GM12878 (cell line): ENCODE measurements around the gene LCE1A. TPM values are rescaled to one million over a fixed set of nuclear protein-coding genes. Genes with fewer than 3 reads are reported as not detected.

Experiments
- ATAC-seq: fragments of 200-7000 bp; cut with Tn5 transposase; 3 replicates; pipeline ENCODE4 v1.9.1; 2020; ENCODE audit warnings: mild to moderate bottlenecking, moderate library complexity
- BruUV-seq: library from RNA; stranded (reverse); fragments of 400-500 nt; replicated peaks from 2 replicates; lab custom pipeline; 2021; lab: Mats Ljungman, UMichigan
- CTCF ChIA-PET: fragments of 300-600 bp; sonication (Branson Sonifier 250); formaldehyde crosslinking; extraction: SDS; loops from one replicate; lab custom pipeline; 2021; ENCODE audit warnings: inconsistent platforms; lab: Yijun Ruan, JAX
- POLR2A ChIA-PET: fragments of 350-600 bp; formaldehyde crosslinking; extraction: SDS; loops from one replicate; lab custom pipeline; 2021; ENCODE audit warnings: inconsistent platforms; lab: Charles Lee
- RAD21 ChIA-PET: fragments of 300-600 bp; sonication (Branson Sonifier 250); formaldehyde crosslinking; loops from one replicate; lab custom pipeline; 2023; ENCODE audit warnings: antibody characterized with exemption; ENCODE audit not compliant: unreplicated experiment; lab: Charles Lee
- SMC1A ChIA-PET: fragments of 300-600 bp; sonication (Branson Sonifier 250); formaldehyde crosslinking; loops from one replicate; lab custom pipeline; 2023; ENCODE audit not compliant: unreplicated experiment, uncharacterized antibody; lab: Charles Lee
- DNase-seq: peaks from one replicate; pipeline ENCODE4 v3.0.0-alpha.2; 2011; ENCODE audit warnings: low read depth, low spot score
- FAIRE-seq: peaks from 3 replicates; lab custom pipeline; 2011; peaks lifted over from hg19 to GRCh38; lab: Jason Lieb, UNC
- H2AFZ ChIP-seq: 2 replicates; pipeline ENCODE4 v1.6.0; 2011; ENCODE audit warnings: low read depth, low read length, control low read depth; ENCODE audit not compliant: control insufficient read depth
- H3K27ac ChIP-seq: 2 replicates; pipeline ENCODE4 v1.5.1; 2011; ENCODE audit warnings: control low read depth; ENCODE audit not compliant: control insufficient read depth, insufficient read depth
- H3K27me3 ChIP-seq, 2 experiments: replicated peaks in 1 of 2; 2 replicates each; pipeline versions ENCODE4 v1.6.0 to v1.6.1; 2011; ENCODE audit warnings: low read length in 1 of 2; ENCODE audit not compliant: control insufficient read depth in 2 of 2, insufficient read depth in 2 of 2
- H3K36me3 ChIP-seq, 2 experiments: 2 replicates each; pipeline ENCODE4 v1.5.1; 2011; ENCODE audit warnings: low read length in 1 of 2; ENCODE audit not compliant: control insufficient read depth in 2 of 2, insufficient read depth in 2 of 2
- H3K4me1 ChIP-seq: 2 replicates; pipeline ENCODE4 v1.6.1; 2011; ENCODE audit warnings: mild to moderate bottlenecking, low read length, moderate library complexity, mixed read lengths; ENCODE audit not compliant: control insufficient read depth, insufficient read depth
- H3K4me2 ChIP-seq: 2 replicates; pipeline ENCODE4 v1.6.0; 2011; ENCODE audit warnings: control low read depth; ENCODE audit not compliant: control insufficient read depth, insufficient read depth
- H3K4me3 ChIP-seq: fragments of 200-600 bp; sonication (generic); 2 replicates; pipeline ENCODE4 v1.5.1; 2016
- H3K79me2 ChIP-seq: 2 replicates; pipeline ENCODE4 v1.6.0; 2011; ENCODE audit warnings: low read length; ENCODE audit not compliant: control insufficient read depth, insufficient read depth
- H3K9ac ChIP-seq: 2 replicates; pipeline ENCODE4 v1.8.0; 2011; ENCODE audit warnings: low read length, control low read depth, mixed read lengths; ENCODE audit not compliant: control insufficient read depth, insufficient read depth
- H3K9me3 ChIP-seq: replicated peaks from 3 replicates; pipeline ENCODE4 v1.5.1; 2011; ENCODE audit warnings: mild to moderate bottlenecking, low read length; ENCODE audit not compliant: control insufficient read depth, insufficient read depth
- H4K20me1 ChIP-seq: 2 replicates; pipeline ENCODE4 v1.6.0; 2011; ENCODE audit not compliant: control insufficient read depth, insufficient read depth
- CEBPB ChIP-seq, 2 experiments: fragments of 150-350 bp in 1 of 2; IDR thresholded peaks; 2 replicates each; pipeline ENCODE4 v1.6.1; 2012 to 2014; ENCODE audit warnings: low read depth in 2 of 2, low read length in 2 of 2, borderline replicate concordance in 1 of 2, inconsistent platforms in 1 of 2
- CTCF ChIP-seq, 3 experiments: IDR thresholded peaks in 2 of 3; conservative IDR thresholded peaks in 1 of 3; 2 replicates each; pipeline ENCODE4 v1.5.1; 2011; ENCODE audit warnings: low read depth in 3 of 3, low read length in 3 of 3, mild to moderate bottlenecking in 3 of 3, control low read depth in 2 of 3, moderate library complexity in 2 of 3, inconsistent platforms in 1 of 3, mixed read lengths in 1 of 3; ENCODE audit not compliant: control insufficient read depth in 2 of 3, insufficient read depth in 1 of 3; ENCODE audit errors: extremely low read depth in 1 of 3
- IKZF1 ChIP-seq: fragments of 450-650 bp; conservative IDR thresholded peaks from 2 replicates; pipeline ENCODE4 v1.6.1; 2017; ENCODE audit warnings: antibody characterized with exemption, mild to moderate bottlenecking
- PML ChIP-seq: IDR thresholded peaks from 2 replicates; pipeline ENCODE4 v1.6.1; 2012; ENCODE audit warnings: low read length, inconsistent platforms
- SPI1 ChIP-seq: IDR thresholded peaks from 2 replicates; pipeline ENCODE4 v1.6.1; 2011; ENCODE audit warnings: low read depth, mild to moderate bottlenecking, low read length, moderate library complexity, borderline replicate concordance; ENCODE audit not compliant: insufficient read depth
- STAT1 ChIP-seq: fragments of 450-650 bp; conservative IDR thresholded peaks from 2 replicates; pipeline ENCODE4 v1.6.1; 2014; ENCODE audit warnings: antibody characterized with exemption, mild to moderate bottlenecking
- SUPT20H ChIP-seq: IDR thresholded peaks from 2 replicates; pipeline ENCODE4 v1.6.1; 2011; ENCODE audit warnings: low read depth, mild to moderate bottlenecking, low read length, moderate library complexity, borderline replicate concordance; ENCODE audit not compliant: control insufficient read depth
- ZNF207 ChIP-seq: fragments of 450-650 bp; IDR thresholded peaks from 2 replicates; pipeline ENCODE4 v1.6.1; 2014; ENCODE audit warnings: antibody characterized with exemption, mild to moderate bottlenecking, borderline replicate concordance
- ZNF622 ChIP-seq: fragments of 450-650 bp; IDR thresholded peaks from 2 replicates; pipeline ENCODE4 v1.6.1; 2017; ENCODE audit warnings: mild to moderate bottlenecking, inconsistent platforms
- ZSCAN29 ChIP-seq: fragments of 450-650 bp; IDR thresholded peaks from 2 replicates; pipeline ENCODE4 v1.6.1; 2017; ENCODE audit warnings: mild to moderate bottlenecking, moderate library complexity
- WGBS: methylation state at CpG from one replicate; pipeline ENCODE4 v1.1.6; 2016; ENCODE audit warnings: low lambda C conversion rate; ENCODE audit not compliant: insufficient replicate concordance, insufficient coverage; ENCODE audit errors: missing lambda C conversion rate; 5-methylcytosine and 5-hydroxymethylcytosine counted together
- in situ Hi-C: fragments of 300-500 bp; cut with MboI; formaldehyde crosslinking; loops from 9 replicates; pipeline ENCODE4 v1.14.3; 2018; ENCODE audit warnings: mixed read lengths
- intact Hi-C: fragments of 100-400 bp; cut with micrococcal nuclease; formaldehyde crosslinking; loops from one replicate; pipeline ENCODE4 v1.14.2; 2022; ENCODE audit not compliant: unreplicated experiment
- polyA plus RNA-seq, 11 experiments: library from polyadenylated mRNA; depleted of rRNA in 4 of 11; unstranded in 6 of 11; stranded (reverse) in 5 of 11; fragments of >200 nt; fragmentation: Nextera tagmentation in 4 of 11; fragmentation: Illumina TruSeq in 1 of 11; extraction: Ambion mirVana in 4 of 11; extraction: Trizol in 1 of 11; gene quantifications; 1 replicate in 1 of 11; 2 replicates in 10 of 11; pipeline versions ENCODE4 v1.2.1 to v1.2.3, GENCODE V29; 2011 to 2016; ENCODE audit warnings: inconsistent platforms in 2 of 11, missing spikeins in 2 of 11, low read depth in 1 of 11
- total RNA-seq, 4 experiments: library from RNA; depleted of rRNA in 3 of 4; stranded (reverse); fragments of >200 nt in 3 of 4; fragmentation: Illumina TruSeq in 1 of 4; extraction: Trizol in 1 of 4; gene quantifications; 2 replicates each; pipeline versions ENCODE4 v1.2.1 to v1.2.3, GENCODE V29; 2013 to 2021

LCE1A gene
- total and polyA plus RNA-seq, 10 of the 15 experiments (the other 5 are each of a cell fraction or from before 2014, with no cell fraction given) = not detected

GRCh38 chr1:152796421-152796820, 30.9 kb upstream of the LCE1A start, which contains the start of gene LCE1D:
TSS of gene LCE1D (plus strand) at chr1:152796721. CDS start at chr1:152797795, 1,074 bp downstream.
- ATAC-seq = no peak
- no CpG with 5 or more reads among the region's 3 CpGs for WGBS

More at GRCh38 chr1:152796421-152796820, 30.9 kb upstream of the LCE1A start, which contains the start of gene LCE1D:
- POLR2A ChIA-PET = no interaction called here
- RAD21 ChIA-PET = no interaction called here
- Histone ChIP-seq H3K9me3 (no peaks in the 10 kb centered on the region), H3K27ac (no peak within 1 kb of the TSS), H3K79me2 (no peaks in the 10 kb centered on the region), H3K4me1 (no peaks in the 10 kb centered on the region), H3K4me3 (no peak within 1 kb of the TSS), H3K36me3 (no peaks in the 10 kb centered on the region), H2AFZ (no peak within 1 kb of the TSS), H3K4me2 (no peak within 1 kb of the TSS), H3K9ac (no peak within 1 kb of the TSS), H4K20me1 (no peaks in the 10 kb centered on the region), H3K27me3 (no peaks in the 10 kb centered on the region)
- SMC1A ChIA-PET = no interaction called here
- intact Hi-C loops = no loop called here
- BruUV-seq = no TSS peak
- in situ Hi-C loops = no loop called here
- DNase-seq = no peak
- TF ChIP-seq IKZF1 = no peak
- TF ChIP-seq STAT1 = no peak
- no peak for TF ChIP-seq ZNF622
- TF ChIP-seq ZSCAN29 = no peak
- TF ChIP-seq SUPT20H = no peak
- no peak for TF ChIP-seq ZNF207
- TF ChIP-seq PML = no peak
- TF ChIP-seq CEBPB (IDR thresholded peaks at IDR 0.05; ENCODE audit: borderline replicate concordance in 1 of 2, low read depth in 2 of 2, low read length in 2 of 2) = no peak
- TF ChIP-seq SPI1 = no peak
- no peak for TF ChIP-seq CTCF (IDR thresholded peaks at IDR 0.05 in 2 of 3, conservative IDR thresholded peaks at IDR 0.05 in 1 of 3; ENCODE audit: control insufficient read depth in 2 of 3, extremely low read depth in 1 of 3, insufficient read depth in 1 of 3, low read depth in 3 of 3, low read length in 3 of 3)
- CTCF ChIA-PET = no interaction called here
- FAIRE-seq = no peak
